SH-SY5Y (cell line): ENCODE measurements around the gene ADGRL3.

ENCODE experiments used
- GATA2 ChIP-seq: IDR thresholded peaks from 2 replicates; pipeline ENCODE4 v1.6.1; 2011; ENCODE audit warnings: mild to moderate bottlenecking, low read depth, low read length
- GATA3 ChIP-seq: IDR thresholded peaks from 2 replicates; pipeline ENCODE4 v1.6.1; 2011; ENCODE audit warnings: low read depth, mild to moderate bottlenecking, low read length, moderate library complexity

GRCh38 chr4:61320631-61321030 lies 120.5 kb downstream of the ADGRL3 start:
- TF ChIP-seq GATA2 (no peak), GATA3 (no peak)
